Smooth muscle cell (in vitro differentiated cells): ENCODE measurements around the gene ARV1. TPM values are rescaled to one million over a fixed set of nuclear protein-coding genes. Genes with fewer than 3 reads are reported as not detected.
A peak's percentile ranks its signal among the peaks of the same experiment; 100 is the strongest.
"Not testable (repeated sequence)": the region's sequence is repeated elsewhere in the genome, so short reads cannot be mapped to it uniquely, and the experiment has no call there.

Experiments used
- DNase-seq: peaks from one replicate; lab custom pipeline; 2025; ENCODE audit not compliant: unreplicated experiment; lab: John Stamatoyannopoulos, UW
- H2AFZ ChIP-seq: fragments of 200-600 bp; sonication (generic); 2 replicates; pipeline ENCODE4 v1.6.0; 2016; ENCODE audit warnings: antibody characterized with exemption, low read depth, mild to moderate bottlenecking
- H3F3A ChIP-seq: fragments of 200-600 bp; sonication (generic); 2 replicates; pipeline ENCODE4 v1.6.0; 2017; ENCODE audit warnings: antibody characterized with exemption, low read depth
- H3K27ac ChIP-seq: fragments of 200-600 bp; sonication (generic); 2 replicates; pipeline ENCODE4 v1.5.1; 2016; ENCODE audit warnings: low read depth, mild to moderate bottlenecking
- H3K27me3 ChIP-seq: fragments of 200-600 bp; sonication (generic); 2 replicates; pipeline ENCODE4 v1.6.1; 2016; ENCODE audit warnings: low read depth, mild to moderate bottlenecking
- H3K36me3 ChIP-seq: fragments of 200-600 bp; sonication (generic); 2 replicates; pipeline ENCODE4 v1.5.1; 2016; ENCODE audit warnings: low read depth
- H3K4me1 ChIP-seq: fragments of 200-600 bp; sonication (generic); 2 replicates; pipeline ENCODE4 v1.5.1; 2016; ENCODE audit warnings: low read depth
- H3K4me2 ChIP-seq: fragments of 200-600 bp; sonication (generic); 2 replicates; pipeline ENCODE4 v1.6.0; 2016; ENCODE audit warnings: mild to moderate bottlenecking
- H3K4me3 ChIP-seq: fragments of 200-600 bp; sonication (generic); 2 replicates; pipeline ENCODE4 v1.5.1; 2016; ENCODE audit warnings: mild to moderate bottlenecking
- H3K79me2 ChIP-seq: fragments of 200-600 bp; sonication (generic); 2 replicates; pipeline ENCODE4 v1.6.0; 2016; ENCODE audit warnings: low read depth, mild to moderate bottlenecking
- H3K9ac ChIP-seq: fragments of 200-600 bp; sonication (generic); 2 replicates; pipeline ENCODE4 v1.6.0; 2016; ENCODE audit warnings: low read depth
- H3K9me3 ChIP-seq: fragments of 200-600 bp; sonication (generic); replicated peaks from 2 replicates; pipeline ENCODE4 v1.5.1; 2016; ENCODE audit warnings: low read depth
- H4K20me1 ChIP-seq: fragments of 200-600 bp; sonication (generic); 2 replicates; pipeline ENCODE4 v1.6.0; 2016; ENCODE audit warnings: low read depth
- CTCF ChIP-seq: fragments of 200-600 bp; sonication (generic); IDR thresholded peaks from 2 replicates; pipeline ENCODE4 v1.5.1; 2017; ENCODE audit warnings: borderline replicate concordance, mild to moderate bottlenecking, antibody characterized with exemption; ENCODE audit not compliant: insufficient read depth, poor library complexity, severe bottlenecking
- WGBS: methylation state at CpG from one replicate; pipeline ENCODE4 v1.1.7; 2016; ENCODE audit warnings: low lambda C conversion rate; 5-methylcytosine and 5-hydroxymethylcytosine counted together
- polyA plus RNA-seq: library from polyadenylated mRNA; unstranded; fragments of >200 nt; fragmentation: Nextera tagmentation; extraction: Ambion mirVana; gene quantifications from 2 replicates; pipeline ENCODE4 v1.2.1, GENCODE V29; 2016
- total RNA-seq: library from RNA; depleted of rRNA; stranded (reverse); fragments of >200 nt; gene quantifications from 2 replicates; pipeline ENCODE4 v1.2.3, GENCODE V29; 2014

Gene ARV1
- total and polyA plus RNA-seq, 2 experiments from 2014 or later, result 7.4 to 12.5 TPM

GRCh38 chr1:231021540-231022031 lies 42.7 kb downstream of the ARV1 start:
- Histone ChIP-seq H2AFZ (no peak overlapping the region), H4K20me1 (peaks cover 50% of the 10 kb centered on the region), H3K36me3 (peaks cover 3% of the 10 kb centered on the region), H3K4me1 (no peaks in the 10 kb centered on the region), H3K9ac (no peak overlapping the region), H3K4me2 (no peak overlapping the region), H3K27ac (no peak overlapping the region), H3K27me3 (no peaks in the 10 kb centered on the region), H3F3A (no peaks in the 10 kb centered on the region), H3K79me2 (no peaks in the 10 kb centered on the region), H3K9me3 (no peaks in the 10 kb centered on the region), H3K4me3 (no peak overlapping the region)
- no peak for TF ChIP-seq CTCF
- 78% methylated on average over 12 of the region's 12 CpGs for WGBS
- no peak for DNase-seq

GRCh38 chr1:231022543-231022942 lies 43.6 kb downstream of the ARV1 start:
- H3K4me1 ChIP-seq, H3K36me3 ChIP-seq, H3K27ac ChIP-seq, H3K4me2 ChIP-seq, H3K9ac ChIP-seq, H3K27me3 ChIP-seq, H3F3A ChIP-seq, H2AFZ ChIP-seq, DNase-seq, H3K79me2 ChIP-seq, H3K4me3 ChIP-seq, H3K9me3 ChIP-seq: not testable (repeated sequence)
- H4K20me1 ChIP-seq, result peaks cover 59% of the 10 kb centered on the region
- 94% methylated on average over 7 of the region's 7 CpGs for WGBS

- Histone ChIP-seq H3K9me3 (no peaks in the 10 kb centered on the region), H3K4me2 (no peak overlapping the region), H3K36me3 (peaks cover 3% of the 10 kb centered on the region), H3K4me1 (no peaks in the 10 kb centered on the region), H3K4me3 (no peak overlapping the region), H3K9ac (no peak overlapping the region), H3K79me2 (peaks cover 4% of the 10 kb centered on the region), H4K20me1 (peaks cover 65% of the 10 kb centered on the region), H3K27ac (no peak overlapping the region), H3F3A (no peaks in the 10 kb centered on the region), H3K27me3 (no peaks in the 10 kb centered on the region), H2AFZ (no peak overlapping the region)
- no peak for TF ChIP-seq CTCF
- WGBS, result 95% methylated on average over 9 of the region's 9 CpGs
- no peak for DNase-seq
These were observed 44.3 kb downstream of the ARV1 start for GRCh38 chr1:231023150-231023549.

- H3F3A ChIP-seq, result no peaks in the 10 kb centered on the region
- peaks cover 76% of the 10 kb centered on the region for H4K20me1 ChIP-seq
- H3K36me3 ChIP-seq, result no peaks in the 10 kb centered on the region
- H3K79me2 ChIP-seq, result peaks cover 34% of the 10 kb centered on the region
- H2AFZ ChIP-seq, result no peak overlapping the region
- no peak overlapping the region for H3K4me3 ChIP-seq
- H3K4me2 ChIP-seq, result no peak overlapping the region
- 70% methylated on average over 6 of the region's 6 CpGs for WGBS
- no peaks in the 10 kb centered on the region for H3K27me3 ChIP-seq
- H3K27ac ChIP-seq, result peak overlapping the region; percentile 10
- H3K4me1 ChIP-seq, result peaks cover 3% of the 10 kb centered on the region
- no peak overlapping the region for H3K9ac ChIP-seq
- no peaks in the 10 kb centered on the region for H3K9me3 ChIP-seq
- no peak for DNase-seq
- TF ChIP-seq CTCF, result no peak
These were observed 47.7 kb downstream of the ARV1 start for GRCh38 chr1:231026576-231026975.
